Activated CD8-positive, alpha-beta T cell treated with anti-CD3 and anti-CD28 coated beads for 36 hours (primary cell): ENCODE data around the gene ZDHHC22. TPM values are rescaled to one million over a fixed set of nuclear protein-coding genes. Genes with fewer than 3 reads are reported as not detected.

Source experiments
- ATAC-seq: fragments of 200-7000 bp; cut with Tn5 transposase; one replicate; pipeline ENCODE4 v1.10.0; 2021; ENCODE audit warnings: mild to moderate bottlenecking, moderate library complexity
- CTCF ChIA-PET: fragments of 350-600 bp; sonication (Branson Sonifier 250); formaldehyde crosslinking; loops from one replicate; lab custom pipeline; 2021; ENCODE audit warnings: antibody characterized with exemption; lab: Charles Lee
- POLR2A ChIA-PET: fragments of 350-600 bp; sonication (Branson Sonifier 250); formaldehyde crosslinking; loops from one replicate; lab custom pipeline; 2021; ENCODE audit warnings: antibody characterized with exemption; lab: Charles Lee
- DNase-seq: peaks from one replicate; pipeline ENCODE4 v3.0.0-alpha.2; 2020
- H3K27ac Mint-ChIP-seq: one replicate; pipeline ENCODE4 v1.8.0; 2021; ENCODE audit warnings: mild to moderate bottlenecking, mixed read lengths
- H3K27me3 Mint-ChIP-seq: one replicate; pipeline ENCODE4 v1.8.0; 2021; ENCODE audit warnings: mixed read lengths
- H3K36me3 Mint-ChIP-seq: one replicate; pipeline ENCODE4 v1.8.0; 2021; ENCODE audit warnings: low read depth, mixed read lengths
- H3K4me1 Mint-ChIP-seq: one replicate; pipeline ENCODE4 v1.8.0; 2021; ENCODE audit warnings: low read depth, mixed read lengths
- H3K4me3 Mint-ChIP-seq: one replicate; pipeline ENCODE4 v1.8.0; 2021; ENCODE audit warnings: mild to moderate bottlenecking, moderate library complexity, mixed read lengths
- H3K9me3 Mint-ChIP-seq: one replicate; pipeline ENCODE4 v1.8.0; 2021; ENCODE audit warnings: mixed read lengths
- intact Hi-C: fragments of 100-400 bp; cut with micrococcal nuclease; formaldehyde crosslinking; loops from one replicate; pipeline ENCODE4 v1.10.0; 2022
- total RNA-seq, 2 experiments: library from RNA; stranded (reverse); gene quantifications; one replicate each; pipeline ENCODE4 v1.2.3, GENCODE V29; 2021
- TF ChIP-seq, protein P1 (sequence below): fragments of 200-600 bp; IDR thresholded peaks from one replicate; pipeline ENCODE4 v1.8.0; 2022; ENCODE audit warnings: antibody characterized with exemption, mild to moderate bottlenecking

The ZDHHC22 gene
- total RNA-seq, 2 experiments from 2014 or later: not detected

DNA sequence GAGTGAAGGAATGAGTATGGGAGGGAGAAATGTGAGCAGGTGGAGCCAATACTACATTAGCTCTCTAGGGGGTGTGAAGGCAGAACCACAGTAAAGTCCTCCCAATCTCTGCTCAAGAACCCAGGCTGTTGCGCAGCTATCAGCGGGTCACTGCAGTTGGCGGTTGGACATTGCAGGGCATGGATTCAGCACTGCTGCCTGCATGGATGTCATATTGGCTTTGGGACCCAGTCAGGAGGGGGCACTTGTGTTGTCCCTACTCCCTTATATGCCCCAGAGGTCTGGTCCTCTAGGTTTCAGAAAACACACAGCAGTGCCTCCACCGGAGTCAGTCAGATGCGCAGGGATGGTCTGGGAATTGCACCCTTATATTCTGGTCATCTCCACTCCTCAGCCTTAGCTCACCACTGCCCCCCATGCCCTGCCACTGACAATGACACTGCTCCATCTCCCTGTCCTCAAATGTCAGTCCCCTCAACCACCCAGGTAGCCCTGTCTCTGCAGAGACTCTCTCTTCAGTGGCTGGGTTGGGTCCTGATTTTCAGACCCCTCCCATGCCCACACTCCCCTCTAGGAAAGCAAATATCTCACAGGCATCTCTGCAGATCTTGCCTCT lies 9.6 kb downstream of the ZDHHC22 start:
- no peak for ATAC-seq
- Mint-ChIP-seq H3K27me3 (peaks cover 38% of the 10 kb centered on the region), H3K27ac (no peak overlapping the region), H3K36me3 (no peaks in the 10 kb centered on the region), H3K4me1 (no peaks in the 10 kb centered on the region), H3K9me3 (no peaks in the 10 kb centered on the region), H3K4me3 (no peak overlapping the region)
- intact Hi-C loops: no loop called here
- no peak for DNase-seq
- TF ChIP-seq, protein P1, sequence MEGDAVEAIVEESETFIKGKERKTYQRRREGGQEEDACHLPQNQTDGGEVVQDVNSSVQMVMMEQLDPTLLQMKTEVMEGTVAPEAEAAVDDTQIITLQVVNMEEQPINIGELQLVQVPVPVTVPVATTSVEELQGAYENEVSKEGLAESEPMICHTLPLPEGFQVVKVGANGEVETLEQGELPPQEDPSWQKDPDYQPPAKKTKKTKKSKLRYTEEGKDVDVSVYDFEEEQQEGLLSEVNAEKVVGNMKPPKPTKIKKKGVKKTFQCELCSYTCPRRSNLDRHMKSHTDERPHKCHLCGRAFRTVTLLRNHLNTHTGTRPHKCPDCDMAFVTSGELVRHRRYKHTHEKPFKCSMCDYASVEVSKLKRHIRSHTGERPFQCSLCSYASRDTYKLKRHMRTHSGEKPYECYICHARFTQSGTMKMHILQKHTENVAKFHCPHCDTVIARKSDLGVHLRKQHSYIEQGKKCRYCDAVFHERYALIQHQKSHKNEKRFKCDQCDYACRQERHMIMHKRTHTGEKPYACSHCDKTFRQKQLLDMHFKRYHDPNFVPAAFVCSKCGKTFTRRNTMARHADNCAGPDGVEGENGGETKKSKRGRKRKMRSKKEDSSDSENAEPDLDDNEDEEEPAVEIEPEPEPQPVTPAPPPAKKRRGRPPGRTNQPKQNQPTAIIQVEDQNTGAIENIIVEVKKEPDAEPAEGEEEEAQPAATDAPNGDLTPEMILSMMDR: no peak
- POLR2A ChIA-PET: no interaction called here
- CTCF ChIA-PET: interaction anchor here (1.3 kb wide), 1 partner anchor 11 kb away, joined by 3 read pairs; no protein-coding TSS in a partner anchor

DNA sequence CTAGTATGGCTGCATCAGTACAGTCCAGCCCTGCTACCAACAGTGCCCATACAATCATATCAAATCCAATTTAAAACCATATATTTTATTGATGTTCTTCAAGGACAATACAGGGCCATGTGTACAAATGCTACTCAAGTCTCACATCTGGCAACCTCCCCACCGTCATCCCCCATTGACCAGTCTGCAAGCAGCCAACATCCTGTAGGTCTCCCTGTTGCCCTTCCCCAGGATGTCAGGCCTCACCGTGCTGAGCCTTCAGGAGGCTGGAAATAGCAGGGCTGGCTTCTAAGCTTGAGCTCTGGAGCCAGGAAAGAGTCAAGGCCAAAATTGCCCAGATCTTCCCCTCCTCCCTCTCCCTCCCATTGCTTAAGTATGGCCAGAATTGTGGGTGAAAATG lies 10.4 kb downstream of the ZDHHC22 start:
- POLR2A ChIA-PET: no interaction called here
- TF ChIP-seq, protein P1: no peak
- no peak overlapping the region for H3K27ac Mint-ChIP-seq
- no peak for DNase-seq
- H3K9me3 Mint-ChIP-seq: no peaks in the 10 kb centered on the region
- H3K4me1 Mint-ChIP-seq: no peaks in the 10 kb centered on the region
- H3K4me3 Mint-ChIP-seq: no peak overlapping the region
- peaks cover 38% of the 10 kb centered on the region for H3K27me3 Mint-ChIP-seq
- intact Hi-C loops: no loop called here
- ATAC-seq: no peak
- H3K36me3 Mint-ChIP-seq: no peaks in the 10 kb centered on the region
- CTCF ChIA-PET: interaction anchor here (1.3 kb wide), 1 partner anchor 11 kb away, joined by 3 read pairs; no protein-coding TSS in a partner anchor

DNA sequence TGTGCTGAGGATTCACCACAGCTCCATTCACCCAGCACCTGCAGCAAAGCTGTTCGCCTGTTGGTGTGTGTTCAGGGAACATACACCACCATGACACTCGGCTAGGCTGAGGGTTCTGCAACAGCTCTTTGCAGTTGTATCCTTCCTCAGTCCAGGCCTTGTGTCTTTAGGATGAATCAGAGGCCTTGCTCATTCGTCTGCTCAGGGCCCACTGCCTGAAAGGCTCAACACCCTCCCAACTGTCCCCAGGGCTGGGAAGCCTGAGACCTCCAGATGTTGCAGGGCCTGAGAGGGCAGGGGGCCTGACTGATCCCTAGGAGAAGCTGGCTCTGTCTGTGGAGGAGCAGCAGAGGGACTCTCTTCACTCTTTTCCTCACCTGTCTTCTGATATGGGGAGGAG lies 11.2 kb downstream of the ZDHHC22 start:
- DNase-seq: no peak
- POLR2A ChIA-PET: no interaction called here
- no peak for ATAC-seq
- CTCF ChIA-PET: no interaction called here
- no peaks in the 10 kb centered on the region for H3K36me3 Mint-ChIP-seq
- no peak overlapping the region for H3K27ac Mint-ChIP-seq
- H3K4me3 Mint-ChIP-seq: no peak overlapping the region
- H3K9me3 Mint-ChIP-seq: no peaks in the 10 kb centered on the region
- TF ChIP-seq, protein P1: no peak
- intact Hi-C loops: no loop called here
- peaks cover 45% of the 10 kb centered on the region for H3K27me3 Mint-ChIP-seq
- peaks cover 2% of the 10 kb centered on the region for H3K4me1 Mint-ChIP-seq

- Mint-ChIP-seq H3K4me3 (no peak overlapping the region), H3K27ac (no peak overlapping the region), H3K36me3 (no peaks in the 10 kb centered on the region), H3K27me3 (peaks cover 37% of the 10 kb centered on the region), H3K9me3 (no peaks in the 10 kb centered on the region), H3K4me1 (peaks cover 12% of the 10 kb centered on the region)
- TF ChIP-seq, protein P1: no peak
- no peak for DNase-seq
- POLR2A ChIA-PET: no interaction called here
- CTCF ChIA-PET: interaction anchor here (1.2 to 9.2 kb wide), 3 partner anchors 31 to 252 kb away, joined by 3 to 93 read pairs (median 3); partner anchors contain the start of gene CIPC
- ATAC-seq: no peak
- intact Hi-C loops: no loop called here
Observed at GRCh38 chr14:77128414-77128891, 13.1 kb downstream of the ZDHHC22 start.

DNA sequence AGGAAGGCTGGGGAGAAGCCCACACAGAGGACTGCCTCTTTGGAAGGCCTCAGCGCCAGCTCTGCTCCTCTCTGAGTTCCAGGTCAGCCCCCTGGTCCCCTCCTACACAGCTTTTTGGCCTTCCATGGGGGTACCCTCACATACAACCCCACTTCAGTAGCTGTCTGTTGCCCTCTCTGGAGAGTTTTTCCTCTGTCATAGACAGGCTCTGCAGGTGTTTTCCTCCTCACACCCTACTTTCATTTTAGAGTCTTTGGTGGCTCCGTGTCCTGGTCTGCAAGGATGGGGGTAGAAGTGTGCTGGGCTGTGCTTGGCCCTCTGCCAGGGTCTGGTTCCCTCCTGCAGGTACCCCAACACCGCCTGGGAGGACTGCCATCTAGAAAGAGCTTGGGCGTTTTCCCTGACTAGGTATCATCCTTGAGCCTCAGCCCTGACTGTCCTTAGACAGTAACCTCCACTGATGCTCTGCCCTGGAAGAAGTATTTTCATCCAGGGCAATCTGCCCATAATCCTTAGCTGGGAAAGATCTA lies 15.1 kb downstream of the ZDHHC22 start:
- DNase-seq (no peak), ATAC-seq (no peak)
- H3K27me3 Mint-ChIP-seq: peaks cover 23% of the 10 kb centered on the region
- H3K9me3 Mint-ChIP-seq: no peaks in the 10 kb centered on the region
- H3K36me3 Mint-ChIP-seq: peaks cover 1% of the 10 kb centered on the region
- H3K4me1 Mint-ChIP-seq: peaks cover 20% of the 10 kb centered on the region
- intact Hi-C loops: no loop called here
- ChIA-PET POLR2A (no interaction called here), CTCF (interaction anchor here (1.1 to 9.2 kb wide), 5 partner anchors 9 to 253 kb away, joined by 3 to 93 read pairs (median 4); partner anchors contain the start of gene CIPC)
- TF ChIP-seq, protein P1: no peak
- no peak overlapping the region for H3K27ac Mint-ChIP-seq
- no peak overlapping the region for H3K4me3 Mint-ChIP-seq
